Brain pericyte (primary cell): ENCODE results near the gene KCNN1.
A peak's percentile ranks its signal among the peaks of the same experiment; 100 is the strongest.
"Not testable (repeated sequence)": the region's sequence is repeated elsewhere in the genome, so short reads cannot be mapped to it uniquely, and the experiment has no call there.

Source experiments
- DNase-seq: peaks from one replicate; pipeline ENCODE4 v3.0.0-alpha.2; 2012; ENCODE audit warnings: low read depth, low spot score

Gene KCNN1

DNA sequence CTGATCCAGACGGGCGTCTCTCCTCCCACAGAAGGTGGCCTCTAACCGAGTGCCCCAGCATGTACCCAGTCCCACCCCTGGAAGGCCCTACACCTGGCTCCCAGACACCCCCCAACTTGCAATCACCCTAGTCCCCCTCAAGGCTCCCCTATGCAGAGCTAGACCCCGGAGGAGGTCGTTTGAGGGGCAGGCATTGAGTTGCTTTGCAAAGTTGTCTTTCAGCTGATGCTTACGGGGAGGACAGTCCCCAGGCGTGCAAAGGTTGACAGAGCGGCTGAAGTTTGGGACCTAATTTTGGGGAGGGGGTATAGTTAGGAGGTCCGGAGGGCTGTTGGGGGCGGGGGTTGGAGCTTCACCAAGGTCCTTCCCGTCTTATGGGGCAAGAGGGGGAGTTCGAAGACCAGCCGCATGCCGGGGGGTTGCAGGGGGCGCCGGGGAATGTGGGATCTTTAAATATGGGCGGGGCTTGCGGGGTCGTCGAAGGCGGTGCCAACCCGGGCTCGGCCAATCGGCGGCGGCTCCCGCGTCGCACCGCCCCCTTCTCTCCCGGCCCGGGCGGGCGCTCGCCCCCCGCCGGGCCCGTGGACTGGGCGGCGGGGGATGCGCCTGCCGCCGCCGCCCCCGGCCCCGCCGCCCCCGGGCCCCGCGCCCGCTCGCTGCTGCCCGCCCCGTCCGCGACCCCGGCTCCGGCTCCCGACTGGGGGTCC, at the start of gene KCNN1:
Gene KCNN1 (plus strand): TSS at position 558 of the 707 bp plus-strand sequence. CDS start 6,782 bp downstream, outside the sequence.
- no peak for DNase-seq

DNA sequence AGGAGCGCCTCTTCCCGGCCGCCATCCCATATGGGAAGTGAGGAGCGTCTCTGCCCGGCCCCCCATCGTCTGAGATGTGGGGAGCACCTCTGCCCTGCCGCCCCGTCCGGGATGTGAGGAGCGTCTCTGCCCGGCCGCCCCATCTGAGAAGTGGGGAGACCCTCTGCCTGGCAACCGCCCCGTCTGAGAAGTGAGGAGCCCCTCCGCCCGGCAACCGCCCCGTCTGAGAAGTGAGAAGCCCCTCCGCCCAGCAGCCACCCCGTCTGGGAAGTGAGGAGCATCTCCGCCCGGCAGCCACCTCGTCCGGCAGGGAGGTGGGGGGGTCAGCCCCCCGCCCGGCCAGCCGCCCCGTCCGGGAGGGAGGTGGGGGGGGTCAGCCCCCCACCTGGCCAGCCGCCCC, 48.8 kb upstream of the KCNN1 start:
- DNase-seq, result not testable (repeated sequence)

DNA sequence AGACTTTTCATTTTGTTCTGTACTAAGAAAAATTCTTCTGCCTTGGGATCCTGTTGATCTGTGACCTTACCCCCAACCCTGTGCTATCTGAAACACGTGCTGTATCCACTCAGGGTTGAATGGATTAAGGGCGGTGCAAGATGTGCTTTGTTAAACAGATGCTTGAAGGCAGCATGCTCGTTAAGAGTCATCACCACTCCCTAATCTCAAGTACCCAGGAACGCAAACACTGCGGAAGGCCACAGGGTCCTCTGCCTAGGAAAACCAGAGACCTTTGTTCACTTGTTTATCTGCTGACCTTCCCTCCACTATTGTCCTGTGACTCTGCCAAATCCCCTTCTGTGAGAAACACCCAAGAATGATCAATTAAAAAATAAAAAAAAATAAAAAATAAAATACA, 47.8 kb upstream of the KCNN1 start:
- not testable (repeated sequence) for DNase-seq

GRCh38 chr19:17920527-17920926, 46.4 kb upstream of the KCNN1 start:
- DNase-seq, result no peak

GRCh38 chr19:17922138-17922537, 44.8 kb upstream of the KCNN1 start:
- no peak for DNase-seq

GRCh38 chr19:17926044-17926443, 40.9 kb upstream of the KCNN1 start:
- DNase-seq, result no peak

DNA sequence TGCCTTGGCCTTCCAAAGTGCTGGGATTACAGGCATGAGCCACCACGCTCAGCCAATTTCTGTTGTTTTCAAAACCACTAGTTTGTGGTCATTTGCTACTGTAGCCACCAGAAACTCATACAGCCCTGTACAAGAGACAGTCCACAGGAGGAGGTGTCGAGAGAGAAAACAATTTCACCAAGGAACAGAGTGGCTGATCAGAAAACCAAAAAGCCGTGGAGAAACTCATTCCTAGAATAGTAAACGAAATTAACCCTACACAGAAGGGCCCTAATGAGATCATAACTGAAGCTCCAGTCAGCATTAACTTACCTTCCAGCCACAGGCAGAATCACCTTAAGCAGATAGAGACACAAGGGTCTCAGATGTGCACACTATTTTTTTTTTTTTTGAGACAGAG, 37.9 kb upstream of the KCNN1 start:
- no peak for DNase-seq

DNA sequence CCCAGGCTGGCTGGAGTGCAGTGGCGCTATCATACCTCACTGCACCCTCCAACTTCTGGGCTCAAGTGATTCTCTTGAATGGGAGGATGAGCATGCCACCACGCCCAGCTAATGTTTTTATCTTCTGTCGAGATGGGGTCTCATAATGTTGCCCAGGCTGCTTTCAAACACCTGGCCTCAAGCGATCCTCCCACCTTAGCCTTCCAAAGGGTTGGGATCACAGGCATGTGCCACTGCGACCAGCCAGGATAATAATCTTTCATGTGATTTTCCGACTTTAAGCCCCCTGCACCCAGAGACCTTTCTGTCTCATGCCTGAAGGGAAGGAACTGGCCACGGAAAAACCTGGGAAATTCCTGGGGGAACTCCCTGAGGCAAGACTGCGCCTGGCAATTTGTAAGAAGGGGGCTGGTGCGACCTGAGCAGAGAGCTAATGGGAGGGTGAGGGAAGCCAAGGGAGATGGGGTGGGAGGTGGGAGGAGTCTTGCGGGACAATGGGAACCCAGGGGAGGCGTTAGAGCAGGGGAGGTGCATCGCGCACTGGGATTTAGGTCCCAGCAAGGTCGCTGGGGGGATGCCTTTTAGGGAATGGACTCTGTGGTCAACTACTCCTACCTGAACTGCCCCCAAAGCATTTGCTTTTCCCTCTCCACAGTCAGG, 35.2 kb upstream of the KCNN1 start:
- no peak for DNase-seq

DNA sequence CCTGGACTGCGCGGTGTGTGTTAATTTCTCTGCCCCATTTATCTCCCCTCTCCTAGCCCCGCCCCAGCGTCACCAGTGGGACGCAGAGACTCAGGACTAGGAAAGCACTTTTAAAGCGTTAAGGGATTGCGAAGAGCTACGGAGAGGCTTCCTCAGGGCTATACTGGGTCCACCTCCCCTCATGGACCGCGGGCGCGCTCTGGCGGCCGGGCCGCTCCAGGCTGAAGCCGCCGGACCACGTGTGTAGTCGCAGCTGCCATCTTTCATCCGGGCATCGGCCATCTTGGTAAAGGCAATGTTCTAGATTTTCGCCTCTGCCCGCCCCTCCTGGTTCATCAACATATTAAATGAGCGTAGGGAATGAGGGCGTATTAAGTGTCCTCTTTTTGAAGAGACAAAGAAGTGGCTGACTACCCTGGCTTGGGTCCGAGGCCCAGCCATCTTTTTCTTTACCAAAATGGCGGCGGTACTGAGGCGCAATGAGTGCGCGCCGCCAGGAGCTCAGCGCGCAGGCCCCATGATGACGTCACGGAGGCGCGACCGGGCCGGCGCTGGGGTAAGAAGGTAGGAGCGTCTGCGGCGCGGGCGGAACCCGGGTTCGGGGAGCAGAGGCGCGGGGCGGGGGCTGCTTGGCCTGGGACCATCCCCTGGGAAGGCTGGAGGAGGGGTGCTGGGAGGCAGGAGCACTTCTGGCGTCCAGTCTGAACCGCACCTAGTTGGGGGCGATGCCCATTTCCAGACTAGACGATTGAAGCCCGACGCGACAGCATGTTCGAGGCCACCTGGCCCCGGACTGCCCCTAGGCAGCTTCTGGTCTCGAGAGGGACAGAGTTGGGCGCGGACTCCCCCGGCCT, 34.2 kb upstream of the KCNN1 start, which contains the start of gene CCDC124:
Gene CCDC124 (plus strand): TSS at position 531 of the 854 bp plus-strand sequence. CDS start 3,406 bp downstream, outside the sequence.
- peak; percentile 86 for DNase-seq

GRCh38 chr19:17933414-17934129, 33.3 kb upstream of the KCNN1 start:
- DNase-seq, result no peak

DNA sequence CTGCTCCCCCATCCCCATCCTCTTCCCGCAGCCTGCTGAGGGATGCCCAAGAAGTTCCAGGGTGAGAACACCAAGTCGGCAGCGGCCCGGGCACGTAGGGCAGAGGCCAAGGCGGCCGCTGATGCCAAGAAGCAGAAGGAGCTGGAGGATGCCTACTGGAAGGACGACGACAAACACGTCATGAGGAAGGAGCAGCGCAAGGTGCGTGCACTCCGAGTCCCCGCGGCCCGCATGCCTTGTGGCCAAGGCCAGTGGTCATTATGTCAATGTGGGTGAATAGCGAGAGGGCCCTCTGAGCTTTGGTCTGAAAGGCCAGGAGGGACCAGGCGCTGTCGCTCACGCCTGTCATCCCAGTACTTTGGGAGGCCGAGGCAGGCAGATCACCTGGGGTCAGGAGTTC, 30.5 kb upstream of the KCNN1 start:
- no peak for DNase-seq

GRCh38 chr19:17937371-17937900, 29.5 kb upstream of the KCNN1 start:
- DNase-seq, result no peak

- peak; percentile 18 for DNase-seq
Measured at GRCh38 chr19:17938092-17938845, 28.6 kb upstream of the KCNN1 start.

DNA sequence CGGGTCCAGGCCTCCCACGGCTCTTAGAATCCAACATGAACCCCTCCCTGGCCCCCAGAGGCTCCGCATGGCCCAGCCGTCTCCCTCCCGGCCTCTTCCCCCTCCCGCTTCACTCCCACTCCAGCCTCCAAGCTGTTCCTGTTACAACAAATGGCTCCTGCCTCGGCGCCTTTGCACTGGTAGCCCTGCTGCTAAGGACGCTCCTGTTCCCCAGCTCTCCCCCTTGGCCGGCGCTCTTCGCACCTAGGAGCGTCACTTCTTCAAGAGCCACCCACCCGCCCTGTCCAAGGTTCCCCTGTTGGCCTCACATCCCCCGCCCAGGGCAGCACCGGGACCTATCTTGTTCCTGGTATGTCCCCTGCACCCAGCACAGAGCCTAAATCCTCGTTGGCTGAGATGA, 24.7 kb upstream of the KCNN1 start:
- no peak for DNase-seq

DNA sequence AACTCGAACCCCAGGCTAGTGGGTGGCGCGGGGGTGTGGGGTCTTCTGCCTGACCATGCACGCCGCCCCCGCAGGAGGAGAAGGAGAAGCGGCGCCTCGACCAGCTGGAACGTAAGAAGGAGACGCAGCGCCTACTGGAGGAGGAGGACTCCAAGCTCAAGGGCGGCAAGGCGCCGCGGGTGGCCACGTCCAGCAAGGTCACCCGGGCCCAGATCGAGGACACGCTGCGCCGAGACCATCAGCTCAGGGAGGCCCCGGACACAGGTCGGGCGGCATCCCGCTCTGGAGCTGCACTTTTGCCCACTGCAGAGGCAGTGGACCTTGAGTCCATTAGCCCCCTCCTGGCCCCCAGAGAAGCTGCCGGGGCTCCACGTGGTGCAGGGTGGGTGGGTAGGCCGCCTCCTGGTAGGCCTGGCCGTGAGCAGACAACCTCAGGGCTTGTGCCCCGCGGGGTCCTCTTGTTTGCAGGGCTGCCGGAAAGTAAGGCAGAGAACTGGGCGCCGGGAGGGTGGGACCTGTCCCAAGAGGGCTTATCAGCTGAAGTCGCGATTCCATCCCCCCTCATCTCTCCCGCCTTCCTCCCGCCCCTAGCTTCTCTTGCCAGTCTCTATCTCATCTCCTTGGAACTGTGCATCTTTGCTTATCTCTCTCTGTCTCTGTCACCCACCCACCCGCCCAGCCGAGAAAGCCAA, 24.2 kb upstream of the KCNN1 start:
- no peak for DNase-seq

DNA sequence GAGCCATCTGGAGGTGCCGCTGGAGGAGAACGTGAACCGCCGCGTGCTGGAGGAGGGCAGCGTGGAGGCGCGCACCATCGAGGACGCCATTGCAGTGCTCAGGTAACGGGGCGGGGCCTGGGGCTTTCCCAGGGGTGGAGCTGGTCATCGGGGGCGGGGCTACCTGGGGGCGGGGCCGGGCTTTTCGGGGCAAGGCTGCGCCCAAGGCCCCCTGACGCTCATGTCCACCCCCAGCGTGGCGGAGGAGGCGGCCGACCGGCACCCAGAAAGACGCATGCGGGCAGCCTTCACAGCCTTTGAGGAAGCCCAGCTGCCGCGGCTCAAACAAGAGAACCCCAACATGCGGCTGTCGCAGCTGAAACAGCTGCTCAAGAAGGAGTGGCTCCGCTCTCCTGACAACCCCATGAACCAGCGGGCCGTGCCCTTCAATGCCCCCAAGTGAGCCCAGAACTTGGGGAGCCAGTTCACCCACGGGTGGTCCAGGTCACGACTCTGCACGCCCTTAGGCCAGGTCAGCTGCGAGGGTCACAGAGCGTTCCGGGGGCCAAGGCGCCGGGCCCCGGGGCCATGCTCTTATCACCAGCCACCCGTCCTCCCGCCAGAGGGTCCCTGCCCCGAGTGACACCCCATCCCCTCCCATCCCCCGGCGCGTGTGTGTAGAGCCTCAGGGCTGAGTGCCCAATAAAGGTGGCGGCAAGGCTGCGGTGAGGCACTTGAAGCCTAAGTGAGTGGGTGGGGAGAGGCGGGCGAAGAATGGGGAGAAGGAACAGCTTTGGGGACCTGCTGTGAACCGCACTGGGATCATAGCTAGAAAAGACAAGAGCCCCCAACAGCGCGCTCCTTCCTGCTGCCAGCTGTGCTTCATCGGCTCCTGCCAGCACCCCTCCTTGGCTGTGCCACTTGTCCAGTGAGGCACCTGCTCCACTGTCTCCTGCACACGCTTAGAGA, 23.4 kb upstream of the KCNN1 start:
- DNase-seq, result no peak

GRCh38 chr19:17944301-17944700, 22.6 kb upstream of the KCNN1 start:
- DNase-seq, result no peak

DNA sequence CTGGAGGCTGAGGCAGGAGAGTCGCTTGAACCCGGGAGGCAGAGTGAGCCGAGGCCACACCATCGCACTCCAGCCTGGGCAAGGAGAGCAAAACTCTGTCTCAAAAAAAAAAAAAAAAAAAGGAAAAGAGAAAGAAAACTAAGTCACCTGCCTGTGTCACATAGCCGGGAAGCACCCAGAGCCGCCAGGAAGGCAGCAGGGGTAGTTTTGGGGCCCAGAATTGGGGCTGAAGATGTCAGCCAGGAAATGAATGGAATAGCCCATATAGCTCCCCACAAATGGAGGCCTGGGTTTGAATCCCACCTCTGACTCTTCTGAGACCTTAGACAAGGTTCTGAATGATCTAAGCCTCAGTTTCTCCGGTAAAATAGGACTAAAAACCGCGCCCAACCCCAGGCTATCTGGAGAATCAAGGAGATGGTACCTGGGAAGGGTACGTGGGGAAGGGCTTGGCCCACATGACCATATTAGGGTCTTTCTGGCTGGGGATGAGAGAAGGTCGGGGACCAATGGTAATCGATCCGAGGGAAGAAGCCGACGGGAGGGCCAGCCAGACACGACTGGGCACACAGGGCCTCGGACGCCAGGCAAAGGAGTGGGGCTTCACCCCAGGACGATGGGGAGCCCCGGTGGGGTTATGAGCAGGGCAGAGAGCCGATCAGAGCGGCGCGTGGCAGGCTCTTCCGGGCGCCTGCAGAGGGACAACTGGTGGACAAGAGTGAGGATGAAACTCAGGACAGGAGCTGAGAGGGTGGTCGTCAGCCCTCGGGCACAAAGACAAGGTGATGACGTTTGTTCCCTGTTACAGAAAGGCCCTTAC, 19.7 kb upstream of the KCNN1 start:
- no peak for DNase-seq
